Nephron (organoid): ENCODE data around the gene C2CD4B.
A peak's percentile ranks its signal among the peaks of the same experiment; 100 is the strongest.

ENCODE experiments used
- H3K27ac Mint-ChIP-seq, 3 experiments: 2 replicates each; pipeline ENCODE4 v1.8.0; 2020; ENCODE audit warnings: mixed read lengths in 3 of 3, mild to moderate bottlenecking in 2 of 3, moderate library complexity in 1 of 3
- H3K27me3 Mint-ChIP-seq: 2 replicates; pipeline ENCODE4 v1.8.0; 2021; ENCODE audit warnings: low read depth, mild to moderate bottlenecking, moderate library complexity, mixed read lengths
- H3K36me3 Mint-ChIP-seq: 2 replicates; pipeline ENCODE4 v1.8.0; 2020; ENCODE audit warnings: low read depth, mixed read lengths
- H3K4me1 Mint-ChIP-seq: 2 replicates; pipeline ENCODE4 v1.8.0; 2020; ENCODE audit warnings: mixed read lengths
- H3K4me3 Mint-ChIP-seq, 3 experiments: 2 replicates each; pipeline ENCODE4 v1.8.0; 2020; ENCODE audit warnings: mild to moderate bottlenecking in 3 of 3, mixed read lengths in 3 of 3, moderate library complexity in 2 of 3
- H3K9me3 Mint-ChIP-seq: 2 replicates; pipeline ENCODE4 v1.8.0; 2020; ENCODE audit warnings: mixed read lengths
- CTCF ChIP-seq, 3 experiments: fragments of 200-600 bp; sonication (generic); IDR thresholded peaks; one replicate each; pipeline ENCODE4 v1.5.0; 2021; ENCODE audit warnings: antibody characterized with exemption in 3 of 3; ENCODE audit not compliant: unreplicated experiment in 3 of 3

Gene C2CD4B

GRCh38 chr15:62187425-62187824, 22.3 kb upstream of the C2CD4B start:
- no peak overlapping the region for H3K4me3 Mint-ChIP-seq
- no peak overlapping the region for H3K27ac Mint-ChIP-seq
- H3K36me3 Mint-ChIP-seq, result no peaks in the 10 kb centered on the region
- no peaks in the 10 kb centered on the region for H3K9me3 Mint-ChIP-seq
- peaks cover 4% of the 10 kb centered on the region for H3K27me3 Mint-ChIP-seq
- no peak for TF ChIP-seq CTCF (IDR thresholded peaks at IDR 0.05; ENCODE audit: unreplicated experiment in 3 of 3)
- H3K4me1 Mint-ChIP-seq, result no peaks in the 10 kb centered on the region

- Mint-ChIP-seq H3K4me1 (no peaks in the 10 kb centered on the region), H3K4me3 (no peak overlapping the region), H3K27me3 (peaks cover 4% of the 10 kb centered on the region), H3K9me3 (peaks cover 5% of the 10 kb centered on the region), H3K36me3 (no peaks in the 10 kb centered on the region), H3K27ac (no peak overlapping the region)
- TF ChIP-seq CTCF (IDR thresholded peaks at IDR 0.05; ENCODE audit: unreplicated experiment in 3 of 3), result no peak
Measured at GRCh38 chr15:62186578-62186977, 21.5 kb upstream of the C2CD4B start.

GRCh38 chr15:62183130-62183529, 18.0 kb upstream of the C2CD4B start:
- Mint-ChIP-seq H3K4me3 (no peak overlapping the region), H3K27me3 (peaks cover 3% of the 10 kb centered on the region)
- TF ChIP-seq CTCF (IDR thresholded peaks at IDR 0.05; ENCODE audit: unreplicated experiment in 3 of 3), result no peak

GRCh38 chr15:62173215-62173614, 8.1 kb upstream of the C2CD4B start:
- H3K9me3 Mint-ChIP-seq, result no peaks in the 10 kb centered on the region
- H3K36me3 Mint-ChIP-seq, result no peaks in the 10 kb centered on the region
- peak overlapping the region in 2 of 3 experiments; percentile 10 to 13 for H3K27ac Mint-ChIP-seq
- TF ChIP-seq CTCF (IDR thresholded peaks at IDR 0.05; ENCODE audit: unreplicated experiment in 3 of 3), result no peak
- no peaks in the 10 kb centered on the region for H3K4me1 Mint-ChIP-seq
- no peak overlapping the region for H3K4me3 Mint-ChIP-seq
- H3K27me3 Mint-ChIP-seq, result peaks cover 9% of the 10 kb centered on the region

More at GRCh38 chr15:62183130-62183529, 18.0 kb upstream of the C2CD4B start:
- Mint-ChIP-seq H3K4me1 (no peaks in the 10 kb centered on the region), H3K27ac (no peak overlapping the region), H3K9me3 (peaks cover 15% of the 10 kb centered on the region), H3K36me3 (no peaks in the 10 kb centered on the region)

GRCh38 chr15:62171882-62172281, 6.8 kb upstream of the C2CD4B start:
- Mint-ChIP-seq H3K4me3 (no peak overlapping the region), H3K36me3 (no peaks in the 10 kb centered on the region), H3K4me1 (no peaks in the 10 kb centered on the region), H3K9me3 (no peaks in the 10 kb centered on the region), H3K27me3 (peaks cover 12% of the 10 kb centered on the region), H3K27ac (no peak overlapping the region)
- no peak for TF ChIP-seq CTCF (IDR thresholded peaks at IDR 0.05; ENCODE audit: unreplicated experiment in 3 of 3)

- peaks cover 2% of the 10 kb centered on the region for H3K9me3 Mint-ChIP-seq
- TF ChIP-seq CTCF (IDR thresholded peaks at IDR 0.05; ENCODE audit: unreplicated experiment in 3 of 3), result no peak
- H3K36me3 Mint-ChIP-seq, result no peaks in the 10 kb centered on the region
- H3K4me1 Mint-ChIP-seq, result peaks cover 8% of the 10 kb centered on the region
- peaks cover 63% of the 10 kb centered on the region for H3K27me3 Mint-ChIP-seq
- peak overlapping the region; percentile 67 to 88 (median 78) for H3K4me3 Mint-ChIP-seq
- H3K27ac Mint-ChIP-seq, result no peak overlapping the region
Measured at GRCh38 chr15:62165793-62166375, 799 bp upstream of the C2CD4B start.
